Endometrial microvascular endothelial cells (primary cell): Measurements from ENCODE around the gene MEA1. TPM values are rescaled to one million over a fixed set of nuclear protein-coding genes. Genes with fewer than 3 reads are reported as not detected.
"Not testable (repeated sequence)": the region's sequence is repeated elsewhere in the genome, so short reads cannot be mapped to it uniquely, and the experiment has no call there.

ENCODE experiments used
- in situ Hi-C: cut with HindIII; loops from 2 replicates; pipeline ENCODE4 v1.10.0; 2017; ENCODE audit warnings: low sequenced_read_pairs, low pct_unique_long_range_greater_than_20kb; ENCODE audit errors: inconsistent ontology term
- total RNA-seq: library from RNA; depleted of rRNA; stranded (reverse); fragments of >200 nt; gene quantifications from one replicate; pipeline ENCODE4 v1.2.3, GENCODE V29; 2015; ENCODE audit errors: inconsistent ontology term

The MEA1 gene
- total RNA-seq, 1 donor from 2014 or later: 69.5 TPM

- in situ Hi-C loops: not testable (repeated sequence)
Measured at GRCh38 chr6:43041475-43041874, 27.7 kb upstream of the MEA1 start.

- in situ Hi-C loops: no loop called here
Measured at GRCh38 chr6:43040542-43041257, 27.0 kb upstream of the MEA1 start.

GRCh38 chr6:43038727-43039126, 25.0 kb upstream of the MEA1 start:
- in situ Hi-C loops: no loop called here

- in situ Hi-C loops: no loop called here
Measured at GRCh38 chr6:43037706-43038105, 24.0 kb upstream of the MEA1 start.

- in situ Hi-C loops: no loop called here
Measured at GRCh38 chr6:43037197-43037596, 23.5 kb upstream of the MEA1 start.

- in situ Hi-C loops: no loop called here
Measured at GRCh38 chr6:43036712-43037111, 23.0 kb upstream of the MEA1 start.

- in situ Hi-C loops: no loop called here
Measured at GRCh38 chr6:43035495-43036194, 21.9 kb upstream of the MEA1 start.

- in situ Hi-C loops: no loop called here
Measured at GRCh38 chr6:43034190-43034525, 20.4 kb upstream of the MEA1 start.

GRCh38 chr6:43033496-43034189, 19.9 kb upstream of the MEA1 start:
- in situ Hi-C loops: no loop called here

- in situ Hi-C loops: no loop called here
Measured at GRCh38 chr6:43032326-43032725, 18.6 kb upstream of the MEA1 start.

- in situ Hi-C loops: no loop called here
Measured at GRCh38 chr6:43029120-43029519, 15.4 kb upstream of the MEA1 start.

- in situ Hi-C loops: no loop called here
Measured at GRCh38 chr6:43026365-43026764, 12.6 kb upstream of the MEA1 start.

GRCh38 chr6:43024436-43024835, 10.7 kb upstream of the MEA1 start:
- in situ Hi-C loops: no loop called here

GRCh38 chr6:43021270-43022047, 7.7 kb upstream of the MEA1 start, which contains the start of gene RRP36:
RRP36 (plus strand) TSS chr6:43021623; CDS start chr6:43021655, 32 bp downstream.
- in situ Hi-C loops: no loop called here

- in situ Hi-C loops: no loop called here
Measured at GRCh38 chr6:43020847-43021246, 7.1 kb upstream of the MEA1 start.

- in situ Hi-C loops: no loop called here
Measured at GRCh38 chr6:43020052-43020705, 6.4 kb upstream of the MEA1 start.

GRCh38 chr6:43019152-43019551, 5.4 kb upstream of the MEA1 start:
- in situ Hi-C loops: no loop called here

- in situ Hi-C loops: no loop called here
Measured at GRCh38 chr6:43016943-43017334, 3.2 kb upstream of the MEA1 start.
